HFF-Myc (cell line): Measurements from ENCODE around the gene IL34.
"Not testable (repeated sequence)": the region's sequence is repeated elsewhere in the genome, so short reads cannot be mapped to it uniquely, and the experiment has no call there.

Source experiments
- DNase-seq: peaks from one replicate; pipeline ENCODE4 v3.0.0-alpha.2; 2011; ENCODE audit warnings: low read depth; ENCODE audit errors: extremely low read depth
- H3K4me3 ChIP-seq: replicated peaks from 2 replicates; pipeline ENCODE4 v1.5.1; 2011; ENCODE audit warnings: low read depth, mild to moderate bottlenecking, control low read depth, low read length
- TF ChIP-seq, protein P1 (sequence below): IDR thresholded peaks from 2 replicates; pipeline ENCODE4 v1.5.1; 2012; ENCODE audit warnings: mild to moderate bottlenecking, low read depth, low read length, control low read depth; ENCODE audit errors: missing control alignments

IL34 gene

DNA sequence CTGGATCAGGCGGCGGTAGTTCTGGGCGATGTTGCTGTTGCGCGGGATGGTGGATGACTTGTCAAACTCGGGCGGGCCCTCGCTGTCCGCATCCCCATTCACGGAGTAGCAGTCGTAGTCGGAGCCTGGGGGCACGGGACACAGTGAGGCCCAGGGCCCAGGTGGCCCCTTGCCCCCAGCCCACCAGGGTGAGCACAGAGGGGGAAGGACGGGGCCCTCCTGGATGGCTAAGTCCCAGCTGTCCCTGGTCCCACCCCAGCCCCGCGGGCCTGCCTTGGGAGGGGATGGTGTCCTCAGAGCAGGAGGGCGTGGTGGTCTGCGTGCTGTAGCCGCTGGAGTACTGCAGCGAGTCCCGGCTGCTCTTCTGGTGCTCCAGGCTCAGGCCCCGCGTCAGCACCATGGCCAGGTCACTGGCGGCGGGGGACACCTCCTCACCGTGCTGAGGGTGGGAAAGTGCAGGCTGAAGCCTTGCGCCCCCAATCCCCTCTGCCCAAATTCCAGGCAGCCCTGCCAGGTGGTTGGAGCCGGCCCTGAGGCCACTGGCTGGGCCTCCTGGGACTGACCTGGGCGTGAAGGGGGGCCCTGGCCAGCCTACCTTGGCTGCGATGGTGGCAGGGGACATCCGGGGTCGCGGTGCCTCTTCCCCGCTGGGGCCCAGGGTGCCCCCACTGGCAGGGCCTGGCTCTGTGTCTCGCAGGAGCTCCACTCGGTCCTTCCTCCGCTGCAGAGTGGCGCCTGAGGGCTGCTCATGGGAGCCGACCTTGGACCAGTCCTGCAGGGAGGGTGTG is 18.2 kb downstream of the IL34 start:
- no peak overlapping the region for H3K4me3 ChIP-seq
- DNase-seq: no peak
- TF ChIP-seq, protein P1, sequence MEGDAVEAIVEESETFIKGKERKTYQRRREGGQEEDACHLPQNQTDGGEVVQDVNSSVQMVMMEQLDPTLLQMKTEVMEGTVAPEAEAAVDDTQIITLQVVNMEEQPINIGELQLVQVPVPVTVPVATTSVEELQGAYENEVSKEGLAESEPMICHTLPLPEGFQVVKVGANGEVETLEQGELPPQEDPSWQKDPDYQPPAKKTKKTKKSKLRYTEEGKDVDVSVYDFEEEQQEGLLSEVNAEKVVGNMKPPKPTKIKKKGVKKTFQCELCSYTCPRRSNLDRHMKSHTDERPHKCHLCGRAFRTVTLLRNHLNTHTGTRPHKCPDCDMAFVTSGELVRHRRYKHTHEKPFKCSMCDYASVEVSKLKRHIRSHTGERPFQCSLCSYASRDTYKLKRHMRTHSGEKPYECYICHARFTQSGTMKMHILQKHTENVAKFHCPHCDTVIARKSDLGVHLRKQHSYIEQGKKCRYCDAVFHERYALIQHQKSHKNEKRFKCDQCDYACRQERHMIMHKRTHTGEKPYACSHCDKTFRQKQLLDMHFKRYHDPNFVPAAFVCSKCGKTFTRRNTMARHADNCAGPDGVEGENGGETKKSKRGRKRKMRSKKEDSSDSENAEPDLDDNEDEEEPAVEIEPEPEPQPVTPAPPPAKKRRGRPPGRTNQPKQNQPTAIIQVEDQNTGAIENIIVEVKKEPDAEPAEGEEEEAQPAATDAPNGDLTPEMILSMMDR: no peak

DNA sequence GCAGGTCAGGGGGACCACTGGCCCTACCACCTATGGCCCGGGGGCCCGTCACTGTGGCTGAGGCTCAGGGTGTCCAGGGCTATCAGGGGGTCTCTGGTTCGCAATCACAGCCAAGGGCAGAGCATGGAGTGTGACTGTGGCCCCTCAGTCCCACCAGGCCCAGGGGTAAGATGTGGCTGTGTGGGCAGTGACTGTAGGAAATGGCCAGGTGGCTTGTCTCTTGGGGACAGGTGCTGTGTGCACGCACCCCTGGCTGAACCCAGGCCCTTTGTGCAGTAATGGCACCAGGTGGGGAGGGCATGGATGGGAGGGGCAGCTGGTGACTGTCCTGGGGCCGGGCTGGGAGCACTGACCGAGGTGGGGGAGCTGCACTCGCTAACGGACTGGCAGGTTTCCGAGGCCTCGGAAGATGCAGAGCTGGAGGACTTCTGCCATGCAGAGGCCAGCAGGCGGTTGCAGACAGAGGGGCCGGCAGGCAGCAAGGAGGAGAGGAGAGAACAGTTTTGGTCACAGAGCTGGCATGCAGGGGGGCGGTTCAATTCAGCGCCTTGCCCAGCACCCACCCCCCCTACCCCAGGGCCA is 18.8 kb downstream of the IL34 start:
- TF ChIP-seq, protein P1: no peak
- H3K4me3 ChIP-seq: no peak overlapping the region
- no peak for DNase-seq

DNA sequence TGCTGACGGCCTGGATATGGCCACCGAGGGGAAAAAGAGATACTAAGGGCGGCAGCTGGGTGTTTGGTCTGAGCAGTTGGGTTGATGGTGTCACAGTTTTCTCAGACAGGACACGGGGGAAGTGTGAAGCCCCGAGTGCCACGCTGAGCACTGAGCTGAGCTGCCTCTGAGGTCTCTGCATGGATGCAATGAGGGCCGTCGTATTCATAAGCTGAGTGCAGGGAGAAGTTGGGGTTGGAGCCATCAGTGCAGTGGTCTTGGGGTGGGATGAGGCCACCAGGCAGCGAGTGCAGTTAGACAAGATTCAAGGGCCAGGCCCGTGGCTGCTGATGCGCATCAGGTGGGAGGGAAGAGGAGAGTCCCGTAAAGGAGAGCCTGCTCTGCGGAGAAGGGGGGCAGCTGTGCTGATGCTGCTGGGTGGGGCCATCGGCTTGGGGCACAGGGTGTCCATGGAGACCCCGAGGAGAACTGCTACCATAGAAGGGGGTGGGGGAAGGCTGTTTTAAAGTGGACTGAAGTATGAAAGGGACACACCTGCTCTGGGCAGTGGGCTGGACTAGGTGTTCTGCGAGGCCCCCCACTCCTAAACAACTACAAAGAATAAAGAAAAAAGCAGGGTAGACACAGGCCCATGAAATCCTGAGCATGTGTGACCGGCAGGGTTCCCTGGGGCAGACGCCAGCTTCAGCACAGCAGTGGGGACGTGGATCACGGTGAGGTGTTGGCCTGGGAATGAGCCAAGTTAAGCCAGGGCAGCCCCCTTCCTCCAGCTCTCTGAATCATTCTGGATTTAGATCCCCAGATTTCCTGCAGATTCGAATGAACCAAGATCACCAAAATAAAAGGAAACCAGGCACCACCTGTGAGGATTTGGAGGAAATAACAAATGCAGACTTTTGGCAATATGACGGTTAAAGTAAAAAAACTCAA is 19.7 kb downstream of the IL34 start:
- DNase-seq: no peak
- no peak overlapping the region for H3K4me3 ChIP-seq
- TF ChIP-seq, protein P1: no peak

DNA sequence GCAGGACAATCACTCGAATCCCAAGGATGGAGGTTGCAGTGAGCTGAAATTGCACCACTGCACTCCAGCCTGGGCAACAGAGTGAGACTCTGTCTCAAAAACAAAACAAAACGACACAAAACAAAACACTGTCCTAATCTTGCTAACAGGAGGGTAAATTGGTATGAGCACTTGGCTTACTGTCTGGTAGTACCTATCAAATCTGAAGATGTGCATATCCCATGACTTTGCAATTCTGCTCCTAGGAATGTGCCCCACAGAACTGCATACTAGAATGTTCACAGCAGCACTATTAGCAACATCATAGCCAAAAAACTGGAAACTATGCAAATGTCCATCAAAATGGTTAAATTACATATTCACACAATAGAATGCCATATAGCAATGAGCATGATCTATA is 23.8 kb downstream of the IL34 start:
- H3K4me3 ChIP-seq: no peak overlapping the region
- DNase-seq: no peak
- TF ChIP-seq, protein P1: no peak

DNA sequence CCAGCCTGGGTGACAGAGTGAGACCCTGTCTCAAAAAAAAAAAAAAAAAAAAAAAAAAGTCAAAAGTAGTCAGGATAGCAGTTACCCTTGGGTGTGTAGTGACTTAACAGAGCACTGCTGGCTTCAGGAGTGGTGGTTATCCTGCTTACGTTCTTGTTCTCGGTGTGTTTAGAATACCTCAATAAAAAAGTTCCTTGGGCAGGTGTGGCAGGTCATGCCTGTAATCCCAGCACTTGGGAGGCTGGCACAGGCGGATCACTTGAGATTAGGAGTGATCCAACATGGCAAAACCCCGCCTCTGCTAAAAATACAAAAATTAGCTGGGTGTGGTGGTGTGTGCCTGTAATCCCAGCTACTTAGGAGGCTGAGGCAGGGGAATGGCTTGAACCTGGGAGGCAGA is 24.6 kb downstream of the IL34 start:
- DNase-seq, H3K4me3 ChIP-seq: not testable (repeated sequence)

DNA sequence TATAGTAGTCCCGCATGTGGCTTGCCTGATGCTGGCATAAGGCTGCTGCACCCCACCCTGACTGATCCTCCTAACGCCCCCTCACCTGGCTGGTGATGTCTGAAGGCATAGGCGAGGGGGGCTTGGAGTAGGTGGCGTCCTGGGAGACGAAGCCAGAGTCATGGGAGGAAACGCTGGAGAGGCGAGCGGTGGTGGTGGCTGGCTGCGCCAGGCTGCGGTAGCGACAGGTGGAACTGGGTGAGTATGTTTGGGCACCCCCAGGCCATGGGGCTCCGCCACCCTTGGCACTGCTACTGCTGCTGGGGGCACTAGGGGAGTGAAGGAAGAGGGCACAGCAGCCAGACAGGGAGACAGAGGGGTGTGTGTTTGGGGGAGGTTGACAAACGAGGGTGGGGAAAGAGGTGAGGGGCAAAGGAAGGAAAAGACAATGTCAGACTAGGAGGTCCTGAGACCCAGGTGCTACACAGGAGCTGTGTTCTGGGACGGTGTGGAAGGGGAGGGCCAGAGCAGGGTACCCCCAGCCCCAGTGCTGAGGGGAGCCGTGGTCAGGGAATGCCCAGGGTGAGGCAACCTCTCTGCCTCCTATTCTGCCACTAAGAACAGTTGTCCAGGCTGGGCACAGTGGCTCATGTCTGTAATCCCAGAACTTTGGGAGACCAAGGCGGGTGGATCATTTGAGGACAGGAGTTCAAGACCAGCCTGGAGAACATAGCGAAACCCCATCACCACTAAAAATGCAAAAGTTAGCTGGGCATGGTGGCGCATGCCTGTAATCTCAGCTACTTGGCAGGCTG is 28.1 kb downstream of the IL34 start:
- no peak overlapping the region for H3K4me3 ChIP-seq
- TF ChIP-seq, protein P1: no peak
- DNase-seq: no peak
